IPS-18a (cell line): Measurements from ENCODE around the gene THUMPD2.

Source experiments
- H3K27ac ChIP-seq: one replicate; pipeline ENCODE4 v1.5.1; 2013; ENCODE audit warnings: low read length
- H3K27me3 ChIP-seq: one replicate; pipeline ENCODE4 v1.6.1; 2013; ENCODE audit warnings: mild to moderate bottlenecking, low read length; ENCODE audit not compliant: control insufficient read depth, insufficient read depth
- H3K36me3 ChIP-seq: one replicate; pipeline ENCODE4 v1.6.1; 2013; ENCODE audit warnings: low read depth, low read length; ENCODE audit not compliant: control insufficient read depth
- H3K4me1 ChIP-seq: one replicate; pipeline ENCODE4 v1.6.1; 2013; ENCODE audit warnings: low read depth, low read length; ENCODE audit not compliant: control insufficient read depth
- H3K4me3 ChIP-seq: one replicate; pipeline ENCODE4 v1.5.1; 2013; ENCODE audit warnings: low read length
- H3K9ac ChIP-seq: one replicate; pipeline ENCODE4 v1.6.1; 2013; ENCODE audit warnings: mild to moderate bottlenecking, low read length, moderate library complexity
- H3K9me3 ChIP-seq: one replicate; pipeline ENCODE4 v1.6.1; 2013; ENCODE audit warnings: low read depth, low read length; ENCODE audit not compliant: control insufficient read depth

Gene THUMPD2

GRCh38 chr2:39782591-39782990, 3.5 kb upstream of the THUMPD2 start:
- Histone ChIP-seq H3K4me1 (peaks cover 9% of the 10 kb centered on the region), H3K36me3 (no peaks in the 10 kb centered on the region), H3K9me3 (no peaks in the 10 kb centered on the region), H3K27ac (no peak overlapping the region), H3K4me3 (no peak overlapping the region), H3K9ac (no peak overlapping the region), H3K27me3 (no peaks in the 10 kb centered on the region)

GRCh38 chr2:39781697-39782096, 2.6 kb upstream of the THUMPD2 start:
- no peaks in the 10 kb centered on the region for H3K9me3 ChIP-seq
- peaks cover 16% of the 10 kb centered on the region for H3K4me1 ChIP-seq
- no peak overlapping the region for H3K9ac ChIP-seq
- no peak overlapping the region for H3K4me3 ChIP-seq
- H3K27me3 ChIP-seq = no peaks in the 10 kb centered on the region
- H3K36me3 ChIP-seq = peaks cover under 1% of the 10 kb centered on the region
- H3K27ac ChIP-seq = no peak overlapping the region

DNA sequence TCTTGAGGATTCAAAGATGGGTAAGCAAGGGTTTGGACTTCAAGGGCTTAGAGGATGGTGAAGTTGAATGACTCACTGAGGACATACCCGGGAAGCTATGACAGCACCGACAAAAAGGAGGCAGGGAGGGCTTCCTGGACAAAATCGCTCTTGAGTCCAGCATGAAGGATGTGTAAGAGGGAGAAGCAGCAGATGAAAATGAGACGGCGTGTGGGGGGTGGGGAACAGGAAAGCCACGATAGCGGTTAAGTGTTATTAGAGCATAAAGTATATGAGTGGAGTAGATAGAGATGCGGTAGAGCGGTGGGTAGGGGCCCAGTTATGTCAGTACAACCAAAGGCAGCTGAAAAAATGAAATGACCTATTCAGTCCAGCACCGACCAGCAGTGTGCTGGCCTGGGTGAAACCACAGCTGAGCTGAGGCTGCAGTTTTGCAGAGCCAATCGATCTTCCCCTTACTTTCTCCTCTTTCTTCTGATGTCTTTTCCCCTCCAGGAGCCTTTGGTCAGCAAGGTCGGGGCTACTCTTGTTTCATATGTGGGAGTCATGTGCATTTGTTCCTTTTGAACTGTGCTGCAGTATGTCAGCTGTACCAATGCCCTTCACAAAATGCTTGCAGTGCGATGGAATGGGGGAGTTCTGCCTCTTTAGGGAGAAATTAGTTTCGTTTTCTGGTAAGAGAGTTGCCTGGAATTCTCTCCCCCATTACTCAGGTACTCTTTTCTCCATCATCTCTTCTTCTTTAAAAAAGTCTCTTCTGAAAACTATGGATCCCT, 2.0 kb upstream of the THUMPD2 start:
- no peaks in the 10 kb centered on the region for H3K27me3 ChIP-seq
- H3K9me3 ChIP-seq = no peaks in the 10 kb centered on the region
- no peak overlapping the region for H3K9ac ChIP-seq
- H3K4me1 ChIP-seq = peaks cover 16% of the 10 kb centered on the region
- peaks cover 3% of the 10 kb centered on the region for H3K36me3 ChIP-seq
- no peak overlapping the region for H3K27ac ChIP-seq
- H3K4me3 ChIP-seq = no peak overlapping the region

DNA sequence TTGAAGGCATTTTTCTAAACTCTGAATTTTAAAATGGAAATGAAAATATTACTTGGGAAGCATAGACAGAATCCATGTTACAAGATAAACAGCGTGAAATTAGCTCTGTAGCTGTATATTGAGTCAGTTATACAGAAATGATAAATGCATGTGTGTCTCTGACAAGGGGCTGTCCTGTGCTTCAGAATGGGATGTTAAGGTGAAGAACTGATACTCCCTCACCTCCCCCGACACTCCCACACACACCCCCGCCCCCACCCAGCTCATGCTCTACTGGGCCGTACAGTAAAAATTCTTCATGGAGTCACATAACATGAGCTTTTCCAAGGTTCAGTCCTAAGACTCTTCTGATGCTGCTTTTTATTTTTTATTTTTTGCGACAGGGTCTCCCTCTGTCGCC, 869 bp upstream of the THUMPD2 start:
- Histone ChIP-seq H3K4me3 (no peak overlapping the region), H3K27me3 (no peaks in the 10 kb centered on the region), H3K36me3 (peaks cover 3% of the 10 kb centered on the region), H3K4me1 (peaks cover 16% of the 10 kb centered on the region), H3K9me3 (no peaks in the 10 kb centered on the region), H3K9ac (no peak overlapping the region), H3K27ac (no peak overlapping the region)

DNA sequence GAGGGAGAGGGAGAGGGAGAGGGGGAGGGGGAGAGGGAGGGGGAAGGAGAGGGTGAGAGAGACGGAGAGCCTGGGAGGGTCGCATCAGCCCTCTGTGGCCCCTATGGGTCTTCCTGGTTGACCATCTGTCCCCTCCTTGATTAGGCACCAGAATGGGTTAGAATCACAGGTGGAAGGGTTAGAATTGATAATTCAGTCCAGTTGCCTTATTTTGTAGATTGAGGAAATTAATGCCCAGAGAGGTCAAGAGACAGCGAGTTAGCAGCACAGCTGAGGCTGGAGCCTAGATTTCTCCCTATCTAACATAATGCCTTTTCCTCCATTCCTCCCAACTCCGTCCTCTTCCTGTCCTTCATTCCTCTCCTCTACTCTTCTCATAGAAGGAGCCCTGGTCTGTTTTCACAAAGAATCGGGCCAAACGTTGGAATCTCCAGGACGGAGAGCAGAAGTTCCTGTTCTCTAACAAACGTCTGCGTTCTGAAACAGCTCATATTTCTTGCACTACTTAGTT, 338 bp upstream of the THUMPD2 start:
- no peaks in the 10 kb centered on the region for H3K27me3 ChIP-seq
- H3K36me3 ChIP-seq = peaks cover 3% of the 10 kb centered on the region
- peaks cover 16% of the 10 kb centered on the region for H3K4me1 ChIP-seq
- H3K27ac ChIP-seq = no peak overlapping the region
- no peak overlapping the region for H3K9ac ChIP-seq
- peak overlapping the region; percentile 93 for H3K4me3 ChIP-seq
- no peaks in the 10 kb centered on the region for H3K9me3 ChIP-seq

DNA sequence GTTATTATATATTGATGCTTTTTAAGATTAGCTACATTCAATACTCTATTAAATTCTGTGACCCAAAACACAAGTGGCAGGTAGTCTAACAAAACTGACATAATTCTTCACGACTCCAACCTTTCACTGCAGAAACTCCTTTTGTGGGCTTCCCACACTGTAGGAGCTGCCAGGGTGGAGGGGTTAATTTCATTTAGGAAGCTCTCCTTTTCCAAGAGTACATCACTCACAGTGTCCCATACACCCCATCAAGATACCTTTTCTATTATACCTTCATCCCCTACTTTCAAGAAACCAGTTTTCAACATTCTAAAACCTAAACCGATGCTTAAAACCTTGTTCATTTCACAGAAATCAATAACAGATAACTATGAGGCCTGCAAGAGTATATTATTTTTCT, 825 bp downstream of the THUMPD2 start:
- Histone ChIP-seq H3K9ac (peak overlapping the region; percentile 89), H3K36me3 (peaks cover 8% of the 10 kb centered on the region), H3K9me3 (no peaks in the 10 kb centered on the region), H3K27me3 (no peaks in the 10 kb centered on the region), H3K27ac (peak overlapping the region; percentile 51), H3K4me1 (peaks cover 21% of the 10 kb centered on the region), H3K4me3 (peak overlapping the region; percentile 93)

GRCh38 chr2:39772812-39773152, 6.3 kb downstream of the THUMPD2 start:
- no peak overlapping the region for H3K4me3 ChIP-seq
- no peaks in the 10 kb centered on the region for H3K27me3 ChIP-seq
- H3K27ac ChIP-seq = no peak overlapping the region
- peaks cover 38% of the 10 kb centered on the region for H3K4me1 ChIP-seq
- no peaks in the 10 kb centered on the region for H3K9me3 ChIP-seq
- no peak overlapping the region for H3K9ac ChIP-seq
- peaks cover 39% of the 10 kb centered on the region for H3K36me3 ChIP-seq

DNA sequence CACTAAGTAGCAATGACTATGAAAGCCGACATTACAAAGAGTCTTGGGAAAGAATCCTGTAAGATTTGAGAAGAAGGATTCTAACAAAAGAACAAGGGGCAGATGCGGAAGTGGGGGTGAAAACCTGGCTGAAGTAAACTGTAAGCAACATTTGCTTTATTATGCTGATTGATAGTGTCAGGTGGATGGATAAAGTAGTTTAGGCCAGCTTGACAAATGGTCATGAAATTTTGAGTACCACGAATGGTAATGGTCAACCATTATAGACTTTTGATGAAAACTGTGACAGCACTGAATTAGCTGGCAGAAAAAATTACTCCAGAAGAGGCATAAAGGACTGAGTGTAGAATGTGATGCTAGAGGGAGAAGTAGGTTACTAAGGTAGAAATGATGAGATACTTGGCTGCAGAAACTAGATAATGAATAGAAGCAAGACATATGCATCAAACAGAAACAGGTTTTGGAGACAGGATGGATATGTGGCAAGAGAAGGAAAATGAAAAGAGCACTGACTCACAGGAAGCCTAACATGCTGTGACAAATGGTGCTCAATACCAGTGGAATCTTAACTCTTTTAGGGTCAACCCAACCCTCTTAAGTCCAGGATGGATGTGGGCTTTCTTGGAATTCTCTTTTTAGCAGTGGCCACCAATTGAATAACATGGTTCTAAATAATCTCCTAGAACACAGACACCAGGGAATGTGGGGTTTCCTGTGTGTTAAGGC, 6.8 kb downstream of the THUMPD2 start:
- Histone ChIP-seq H3K36me3 (peaks cover 39% of the 10 kb centered on the region), H3K27me3 (no peaks in the 10 kb centered on the region), H3K27ac (peak overlapping the region; percentile 22), H3K9ac (no peak overlapping the region), H3K9me3 (no peaks in the 10 kb centered on the region), H3K4me1 (peaks cover 32% of the 10 kb centered on the region), H3K4me3 (peak overlapping the region; percentile 7)

DNA sequence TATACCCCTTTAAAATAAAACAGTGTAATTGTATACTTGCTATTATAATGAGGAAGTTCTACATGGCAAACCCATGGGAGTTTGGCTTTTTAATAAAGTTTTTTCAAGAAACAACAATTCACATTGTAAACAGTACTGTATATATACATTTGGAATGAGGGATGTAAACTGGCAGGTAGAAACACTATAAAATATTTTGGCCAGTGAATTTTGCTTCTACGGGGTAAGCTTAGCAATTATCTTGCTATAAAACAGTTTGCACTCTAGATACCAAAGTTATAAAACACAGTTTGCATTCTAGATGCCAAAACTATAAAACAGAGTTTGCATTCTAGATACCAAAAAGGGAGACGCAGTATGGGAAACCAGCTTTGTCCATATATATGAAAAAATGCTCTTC, 16.6 kb downstream of the THUMPD2 start:
- H3K36me3 ChIP-seq = peaks cover 64% of the 10 kb centered on the region
- no peak overlapping the region for H3K27ac ChIP-seq
- H3K9ac ChIP-seq = no peak overlapping the region
- no peak overlapping the region for H3K4me3 ChIP-seq
- no peaks in the 10 kb centered on the region for H3K9me3 ChIP-seq
- no peaks in the 10 kb centered on the region for H3K4me1 ChIP-seq
- H3K27me3 ChIP-seq = no peaks in the 10 kb centered on the region

GRCh38 chr2:39757156-39757555, 21.9 kb downstream of the THUMPD2 start:
- no peak overlapping the region for H3K9ac ChIP-seq
- H3K27me3 ChIP-seq = no peaks in the 10 kb centered on the region
- H3K27ac ChIP-seq = no peak overlapping the region
- no peak overlapping the region for H3K4me3 ChIP-seq
- H3K9me3 ChIP-seq = no peaks in the 10 kb centered on the region
- peaks cover 92% of the 10 kb centered on the region for H3K36me3 ChIP-seq
- H3K4me1 ChIP-seq = no peaks in the 10 kb centered on the region

DNA sequence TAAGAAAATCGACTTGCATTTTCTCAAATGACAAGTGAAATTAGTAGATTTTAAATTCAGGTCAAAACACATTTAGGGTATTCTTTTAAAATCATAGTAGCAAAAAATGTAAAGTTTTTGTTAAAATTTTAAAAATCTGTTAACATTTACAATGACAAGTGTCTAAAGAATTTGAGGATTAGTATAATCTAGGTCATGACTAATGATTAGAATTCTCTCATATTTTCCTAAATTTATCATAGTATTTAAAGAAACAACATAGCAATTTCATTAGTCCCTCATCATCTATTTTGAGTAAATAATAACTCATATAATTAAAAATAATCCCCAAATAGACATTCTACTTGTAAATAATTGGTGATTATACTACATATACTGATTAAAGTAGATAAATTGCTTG, 23.6 kb downstream of the THUMPD2 start:
- no peaks in the 10 kb centered on the region for H3K4me1 ChIP-seq
- no peak overlapping the region for H3K9ac ChIP-seq
- no peak overlapping the region for H3K4me3 ChIP-seq
- H3K27ac ChIP-seq = no peak overlapping the region
- no peaks in the 10 kb centered on the region for H3K27me3 ChIP-seq
- peaks cover 90% of the 10 kb centered on the region for H3K36me3 ChIP-seq
- H3K9me3 ChIP-seq = no peaks in the 10 kb centered on the region
